ENCODE data around the gene KIAA0930.

The KIAA0930 gene

GRCh38 chr22:45235851-45236342, 4.8 kb downstream of the KIAA0930 start:
- TF ChIP-seq TAF1 (IDR thresholded peaks at IDR 0.05; ENCODE audit: borderline replicate concordance, insufficient read depth, low read length) (no peak), SIN3A (IDR thresholded peaks at IDR 0.05; ENCODE audit: borderline replicate concordance, insufficient read depth, low read length) (no peak), REST (IDR thresholded peaks at IDR 0.05; ENCODE audit: insufficient read depth in 1 of 2, low read depth in 2 of 2, low read length in 2 of 2) (no peak), FOXP2 (optimal IDR thresholded peaks at IDR 0.05; ENCODE audit: borderline replicate concordance, extremely low read depth, extremely low read length, insufficient read depth) (no peak), POLR2AphosphoS5 (IDR thresholded peaks at IDR 0.05; ENCODE audit: low read depth, low read length) (no peak)

GRCh38 chr22:45235101-45235777, 5.5 kb downstream of the KIAA0930 start:
- TF ChIP-seq FOXP2 (optimal IDR thresholded peaks at IDR 0.05; ENCODE audit: borderline replicate concordance, extremely low read depth, extremely low read length, insufficient read depth) (no peak), REST (IDR thresholded peaks at IDR 0.05; ENCODE audit: insufficient read depth in 1 of 2, low read depth in 2 of 2, low read length in 2 of 2) (no peak), POLR2AphosphoS5 (IDR thresholded peaks at IDR 0.05; ENCODE audit: low read depth, low read length) (no peak)

- TF ChIP-seq POLR2AphosphoS5 (IDR thresholded peaks at IDR 0.05; ENCODE audit: low read depth, low read length) (no peak), TAF1 (IDR thresholded peaks at IDR 0.05; ENCODE audit: borderline replicate concordance, insufficient read depth, low read length) (no peak), REST (IDR thresholded peaks at IDR 0.05; ENCODE audit: insufficient read depth in 1 of 2, low read depth in 2 of 2, low read length in 2 of 2) (no peak), SIN3A (IDR thresholded peaks at IDR 0.05; ENCODE audit: borderline replicate concordance, insufficient read depth, low read length) (no peak), FOXP2 (optimal IDR thresholded peaks at IDR 0.05; ENCODE audit: borderline replicate concordance, extremely low read depth, extremely low read length, insufficient read depth) (no peak)
Observed at GRCh38 chr22:45233827-45234226, 6.9 kb downstream of the KIAA0930 start.

- TF ChIP-seq SIN3A (IDR thresholded peaks at IDR 0.05; ENCODE audit: borderline replicate concordance, insufficient read depth, low read length) (no peak), POLR2AphosphoS5 (IDR thresholded peaks at IDR 0.05; ENCODE audit: low read depth, low read length) (no peak), REST (IDR thresholded peaks at IDR 0.05; ENCODE audit: insufficient read depth in 1 of 2, low read depth in 2 of 2, low read length in 2 of 2) (no peak), FOXP2 (optimal IDR thresholded peaks at IDR 0.05; ENCODE audit: borderline replicate concordance, extremely low read depth, extremely low read length, insufficient read depth) (no peak), TAF1 (IDR thresholded peaks at IDR 0.05; ENCODE audit: borderline replicate concordance, insufficient read depth, low read length) (no peak)
Observed at GRCh38 chr22:45233386-45233785, 7.3 kb downstream of the KIAA0930 start.
